ENCODE measurements around the gene SRGAP1.
A peak's percentile ranks its signal among the peaks of the same experiment; 100 is the strongest.

SRGAP1 gene

DNA sequence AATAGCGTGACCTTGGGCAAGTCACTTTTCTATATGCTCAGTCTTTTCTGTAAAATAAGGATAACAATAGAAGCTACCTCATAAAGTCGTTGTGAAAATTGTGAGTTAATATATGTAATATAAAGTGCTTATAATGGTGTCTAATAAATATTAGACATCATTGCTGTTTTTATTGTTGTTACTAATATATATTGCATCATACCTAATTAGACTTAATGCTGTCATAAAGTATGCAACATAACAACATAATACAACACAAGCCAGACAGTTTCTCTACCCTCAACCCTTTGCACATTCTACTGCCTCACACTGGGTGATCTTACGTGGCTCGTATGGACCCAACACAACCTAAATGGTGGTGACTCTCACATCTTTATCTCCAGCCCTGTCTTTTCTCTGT, 240.7 kb downstream of the SRGAP1 start:
- Mint-ChIP-seq H3K4me1 (peaks cover 2 to 9% of the 10 kb centered on the region in 2 donors), H3K4me3 (no peak overlapping the region), H3K27ac (no peak overlapping the region), H3K27me3 (peaks cover 0 to 3% of the 10 kb centered on the region in 2 donors), H3K9me3 (no peaks in the 10 kb centered on the region), H3K36me3 (no peaks in the 10 kb centered on the region)
- ATAC-seq (replicated peaks) (no peak), DNase-seq (no peak)

GRCh38 chr12:64085996-64086395, 241.5 kb downstream of the SRGAP1 start:
- H3K36me3 Mint-ChIP-seq, result no peaks in the 10 kb centered on the region
- ATAC-seq (replicated peaks), result no peak

DNA sequence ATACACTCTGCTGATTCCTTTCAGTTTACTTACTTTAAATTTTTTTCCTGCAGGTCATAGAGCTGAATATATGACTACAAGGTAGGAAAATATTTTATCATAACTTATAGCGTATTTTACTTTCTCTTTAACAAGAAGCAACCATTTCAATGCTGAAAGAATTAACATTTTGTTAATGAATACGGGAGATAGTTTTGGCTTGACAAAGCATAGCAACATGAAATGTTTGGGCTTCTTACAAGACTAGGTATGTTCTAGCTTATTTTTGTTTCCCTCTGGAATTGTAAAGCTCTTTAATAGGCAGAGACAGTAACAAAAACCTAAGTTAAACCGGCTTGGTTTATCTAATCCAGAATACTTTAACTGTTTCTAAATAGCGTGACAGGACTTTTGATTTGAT, 242.4 kb downstream of the SRGAP1 start:
- DNase-seq (no peak), ATAC-seq (replicated peaks) (no peak)
- no peaks in the 10 kb centered on the region for H3K9me3 Mint-ChIP-seq
- H3K27ac Mint-ChIP-seq, result no peak overlapping the region
- H3K36me3 Mint-ChIP-seq, result no peaks in the 10 kb centered on the region
- H3K4me3 Mint-ChIP-seq, result no peak overlapping the region
- peaks cover 0 to 3% of the 10 kb centered on the region in 2 donors for H3K27me3 Mint-ChIP-seq
- H3K4me1 Mint-ChIP-seq, result peaks cover 2 to 9% of the 10 kb centered on the region in 2 donors

More at GRCh38 chr12:64085996-64086395, 241.5 kb downstream of the SRGAP1 start:
- Mint-ChIP-seq H3K9me3 (no peaks in the 10 kb centered on the region), H3K27ac (no peak overlapping the region), H3K27me3 (peaks cover 0 to 3% of the 10 kb centered on the region in 2 donors), H3K4me1 (peaks cover 2 to 9% of the 10 kb centered on the region in 2 donors), H3K4me3 (no peak overlapping the region)
- no peak for DNase-seq

DNA sequence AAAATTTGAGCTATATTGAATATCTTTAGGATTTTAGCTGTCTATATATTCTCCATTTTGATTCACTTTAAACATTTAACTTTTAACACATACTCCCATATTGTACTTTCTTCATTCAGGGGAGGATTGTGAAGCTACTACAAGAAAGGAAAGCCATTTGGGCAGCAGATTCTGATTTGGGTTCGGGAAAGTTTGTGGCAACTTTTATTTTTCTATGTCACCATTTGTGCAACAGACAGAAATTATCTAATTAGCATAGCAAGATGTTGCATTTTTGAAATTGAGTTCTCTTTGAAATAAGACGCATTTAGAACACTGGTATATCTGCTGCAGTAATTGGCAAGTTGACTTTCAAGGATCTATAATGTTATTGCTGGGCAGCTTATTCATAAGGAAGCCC, 243.3 kb downstream of the SRGAP1 start:
- Mint-ChIP-seq H3K4me1 (peaks cover 2 to 9% of the 10 kb centered on the region in 2 donors), H3K4me3 (no peak overlapping the region), H3K36me3 (no peaks in the 10 kb centered on the region), H3K9me3 (no peaks in the 10 kb centered on the region), H3K27ac (no peak overlapping the region), H3K27me3 (peaks cover 0 to 3% of the 10 kb centered on the region in 2 donors)
- no peak for DNase-seq
- no peak for ATAC-seq (replicated peaks)

DNA sequence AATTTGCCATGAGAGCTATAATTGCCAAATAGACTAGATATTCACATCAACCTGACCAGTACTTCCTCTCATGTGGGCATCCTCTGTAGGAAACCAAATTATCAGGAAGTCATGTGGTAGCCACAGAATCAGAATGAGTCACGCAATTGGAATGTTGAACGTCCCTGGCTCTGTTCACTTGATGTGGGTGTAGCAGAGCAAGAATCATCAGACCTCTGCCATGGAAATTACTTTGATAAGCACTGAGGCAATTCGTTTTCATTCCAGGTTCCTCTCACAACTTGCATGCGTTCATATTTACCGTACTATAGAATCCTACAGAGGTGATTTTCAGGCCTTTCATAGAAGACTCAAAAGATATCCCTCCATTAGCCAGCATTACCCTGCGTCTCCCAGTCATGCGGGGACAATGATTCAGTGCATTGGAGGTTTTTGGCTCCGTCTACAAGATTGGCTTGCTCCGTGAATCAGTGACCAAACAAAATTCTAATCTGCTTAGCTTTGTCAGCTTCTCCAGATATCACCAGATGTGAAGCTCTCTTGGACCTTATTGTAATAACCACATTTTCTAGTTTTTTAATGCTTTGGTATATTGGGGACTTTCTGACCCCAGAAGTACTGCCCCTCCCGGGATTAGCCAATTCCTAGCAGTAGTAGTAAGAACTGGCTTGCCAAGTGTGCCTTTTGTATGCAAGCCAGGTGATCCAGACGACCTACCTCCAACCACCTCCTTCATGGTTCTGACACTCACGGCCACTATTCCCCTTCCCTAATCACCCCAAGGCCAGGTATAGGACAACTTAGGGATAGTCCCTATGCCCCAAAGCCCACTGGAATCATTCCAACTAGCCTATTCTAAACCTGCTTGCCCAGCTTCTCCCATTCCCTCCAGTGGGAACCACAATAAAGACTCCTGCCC, 244.2 kb downstream of the SRGAP1 start:
- no peak overlapping the region for H3K27ac Mint-ChIP-seq
- no peak for DNase-seq
- ATAC-seq (replicated peaks), result peak; percentile 27 to 38

DNA sequence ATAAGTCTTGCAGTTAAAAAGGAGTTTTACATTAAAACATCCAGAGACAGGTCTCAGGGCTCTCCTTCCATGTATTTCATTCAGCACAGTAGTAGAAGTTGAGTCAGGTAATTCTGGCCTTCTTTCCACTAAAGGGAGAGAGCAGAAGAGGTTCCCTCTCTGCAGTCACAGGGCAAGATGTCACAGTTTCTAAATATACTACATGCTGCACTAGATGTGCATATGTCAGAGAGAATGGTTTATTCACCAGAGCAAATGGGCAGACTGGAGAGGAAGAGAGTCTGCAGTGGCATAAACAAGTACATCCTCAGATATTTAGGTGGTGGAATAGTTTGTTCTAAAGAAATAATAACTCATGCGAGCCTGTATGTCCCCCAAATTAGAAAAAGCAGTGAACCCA, 245.5 kb downstream of the SRGAP1 start:
- ATAC-seq (replicated peaks) (no peak), DNase-seq (no peak)
- no peak overlapping the region for H3K4me3 Mint-ChIP-seq

More for the DNA sequence above, 244.2 kb downstream of the SRGAP1 start:
- Mint-ChIP-seq H3K4me1 (peaks cover 2 to 9% of the 10 kb centered on the region in 2 donors), H3K9me3 (no peaks in the 10 kb centered on the region), H3K36me3 (no peaks in the 10 kb centered on the region), H3K27me3 (peaks cover 0 to 3% of the 10 kb centered on the region in 2 donors), H3K4me3 (no peak overlapping the region)

DNA sequence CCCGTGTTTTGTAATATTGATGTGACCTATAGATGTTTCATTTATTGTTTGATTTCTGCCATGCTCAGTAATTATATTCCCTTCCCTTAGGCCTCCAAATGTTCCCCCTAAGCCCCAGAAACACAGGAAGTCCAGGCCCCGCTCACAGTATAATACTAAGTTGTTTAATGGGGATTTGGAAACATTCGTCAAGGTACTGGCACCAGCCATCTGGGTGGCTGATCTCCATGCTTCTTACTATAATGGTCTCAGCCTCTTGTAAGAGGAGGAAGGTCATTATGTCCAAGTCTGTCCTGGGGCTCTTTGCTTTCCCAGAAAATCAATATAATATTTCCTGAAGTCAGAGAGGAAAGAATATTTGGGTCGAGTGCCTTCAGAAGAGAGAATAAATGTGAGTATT, 246.7 kb downstream of the SRGAP1 start:
- Mint-ChIP-seq H3K4me1 (peaks cover 2 to 9% of the 10 kb centered on the region in 2 donors), H3K27me3 (peaks cover 0 to 3% of the 10 kb centered on the region in 2 donors), H3K27ac (no peak overlapping the region), H3K36me3 (no peaks in the 10 kb centered on the region), H3K9me3 (no peaks in the 10 kb centered on the region), H3K4me3 (no peak overlapping the region)
- no peak for ATAC-seq (replicated peaks)
- no peak for DNase-seq

More for the DNA sequence above, 245.5 kb downstream of the SRGAP1 start:
- H3K27me3 Mint-ChIP-seq, result peaks cover 0 to 3% of the 10 kb centered on the region in 2 donors
- no peak overlapping the region for H3K27ac Mint-ChIP-seq
- H3K4me1 Mint-ChIP-seq, result peaks cover 2 to 9% of the 10 kb centered on the region in 2 donors
- no peaks in the 10 kb centered on the region for H3K36me3 Mint-ChIP-seq
- H3K9me3 Mint-ChIP-seq, result no peaks in the 10 kb centered on the region

GRCh38 chr12:64092507-64093196, 248.2 kb downstream of the SRGAP1 start:
- no peak overlapping the region for H3K4me3 Mint-ChIP-seq
- no peak overlapping the region for H3K27ac Mint-ChIP-seq
- H3K4me1 Mint-ChIP-seq, result peaks cover 2 to 9% of the 10 kb centered on the region in 2 donors
- ATAC-seq (replicated peaks) (no peak), DNase-seq (no peak)
- H3K9me3 Mint-ChIP-seq, result no peaks in the 10 kb centered on the region
- H3K36me3 Mint-ChIP-seq, result no peaks in the 10 kb centered on the region
- peaks cover 0 to 3% of the 10 kb centered on the region in 2 donors for H3K27me3 Mint-ChIP-seq

DNA sequence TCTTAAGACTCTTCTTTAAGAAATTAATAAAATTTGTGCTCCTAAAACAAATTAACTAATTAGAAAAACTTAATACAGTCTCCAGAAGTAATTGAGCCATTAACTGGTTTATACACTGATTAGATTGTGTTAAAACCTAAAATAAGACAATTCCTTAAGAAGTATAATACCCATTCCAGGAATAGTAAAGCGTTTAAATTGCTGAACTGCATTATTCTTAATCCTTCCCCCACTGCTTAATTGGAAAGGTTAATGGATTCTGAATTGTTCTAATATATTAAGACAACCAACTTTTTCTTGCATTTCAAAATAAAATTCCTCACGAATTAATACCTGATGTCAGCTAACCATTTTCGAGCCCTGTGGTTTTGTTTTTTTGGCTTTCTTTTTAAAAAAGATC, 249.2 kb downstream of the SRGAP1 start:
- DNase-seq (no peak), ATAC-seq (replicated peaks) (no peak)
- H3K9me3 Mint-ChIP-seq, result no peaks in the 10 kb centered on the region
- peaks cover 5 to 9% of the 10 kb centered on the region in 2 donors for H3K27me3 Mint-ChIP-seq
- H3K27ac Mint-ChIP-seq, result no peak overlapping the region
- H3K4me1 Mint-ChIP-seq, result peaks cover 0 to 2% of the 10 kb centered on the region in 2 donors
- no peaks in the 10 kb centered on the region for H3K36me3 Mint-ChIP-seq
- no peak overlapping the region for H3K4me3 Mint-ChIP-seq

GRCh38 chr12:64097366-64098105, 253.0 kb downstream of the SRGAP1 start:
- Mint-ChIP-seq H3K27me3 (peaks cover 3 to 14% of the 10 kb centered on the region in 2 donors), H3K4me3 (no peak overlapping the region), H3K27ac (no peak overlapping the region), H3K36me3 (no peaks in the 10 kb centered on the region), H3K9me3 (no peaks in the 10 kb centered on the region), H3K4me1 (no peaks in the 10 kb centered on the region)
- ATAC-seq (replicated peaks) (no peak), DNase-seq (no peak)

DNA sequence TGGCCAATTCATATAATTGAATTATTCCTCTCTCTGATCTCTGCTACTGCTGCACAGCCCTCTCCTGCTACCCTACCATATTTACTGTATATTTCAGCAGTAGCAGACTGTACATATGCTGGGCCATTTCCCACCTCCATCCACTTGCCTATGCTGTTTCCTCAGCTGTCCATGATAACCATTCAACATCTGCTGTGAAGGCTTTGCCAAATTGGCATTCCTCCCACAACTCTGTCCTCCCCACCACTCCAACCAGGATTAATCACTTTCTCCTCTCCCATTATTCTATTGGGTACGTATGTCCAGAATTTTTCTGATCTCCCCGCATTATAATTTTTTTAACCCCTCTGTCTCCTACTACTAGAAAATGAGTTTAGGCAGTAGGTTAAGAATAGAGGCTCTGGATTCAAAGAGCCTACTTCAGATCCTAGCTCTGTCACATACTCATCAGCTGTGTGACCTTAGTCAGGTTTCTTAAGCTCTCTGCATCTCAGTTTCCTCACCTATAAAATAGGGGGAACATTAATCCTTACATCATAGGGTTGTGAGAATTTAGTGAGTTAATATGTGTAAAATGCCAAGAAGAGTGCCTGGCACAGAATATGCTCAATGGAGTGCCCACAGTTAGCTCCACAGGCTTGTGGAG, 254.3 kb downstream of the SRGAP1 start:
- no peak overlapping the region for H3K4me3 Mint-ChIP-seq
- no peaks in the 10 kb centered on the region for H3K4me1 Mint-ChIP-seq
- H3K27ac Mint-ChIP-seq, result no peak overlapping the region
- ATAC-seq (replicated peaks), result no peak
- DNase-seq, result no peak
- H3K9me3 Mint-ChIP-seq, result no peaks in the 10 kb centered on the region
- no peaks in the 10 kb centered on the region for H3K36me3 Mint-ChIP-seq
- peaks cover 3 to 14% of the 10 kb centered on the region in 2 donors for H3K27me3 Mint-ChIP-seq

DNA sequence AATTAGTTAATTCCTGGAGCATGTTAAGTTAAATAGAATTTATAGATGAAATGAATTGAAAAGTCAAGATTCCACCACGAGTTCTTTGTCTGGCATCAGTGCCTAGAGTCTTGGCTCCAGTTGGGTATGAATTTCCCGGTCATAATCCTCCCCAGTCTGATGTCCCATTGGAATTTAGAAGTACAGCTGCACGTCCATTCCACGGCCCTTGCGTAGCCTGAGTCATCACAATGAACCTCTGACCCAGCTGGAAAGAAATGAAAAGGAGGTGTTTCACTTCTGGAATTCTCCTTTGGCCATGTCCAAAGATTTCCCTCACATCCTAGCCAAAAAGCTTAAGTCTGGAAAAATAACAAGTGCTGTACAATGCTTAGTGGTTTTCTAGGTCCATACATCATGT, 254.9 kb downstream of the SRGAP1 start:
- no peaks in the 10 kb centered on the region for H3K9me3 Mint-ChIP-seq
- H3K4me3 Mint-ChIP-seq, result no peak overlapping the region
- DNase-seq (no peak), ATAC-seq (replicated peaks) (no peak)
- peaks cover 3 to 14% of the 10 kb centered on the region in 2 donors for H3K27me3 Mint-ChIP-seq
- H3K4me1 Mint-ChIP-seq, result no peaks in the 10 kb centered on the region
- no peaks in the 10 kb centered on the region for H3K36me3 Mint-ChIP-seq
- no peak overlapping the region for H3K27ac Mint-ChIP-seq

DNA sequence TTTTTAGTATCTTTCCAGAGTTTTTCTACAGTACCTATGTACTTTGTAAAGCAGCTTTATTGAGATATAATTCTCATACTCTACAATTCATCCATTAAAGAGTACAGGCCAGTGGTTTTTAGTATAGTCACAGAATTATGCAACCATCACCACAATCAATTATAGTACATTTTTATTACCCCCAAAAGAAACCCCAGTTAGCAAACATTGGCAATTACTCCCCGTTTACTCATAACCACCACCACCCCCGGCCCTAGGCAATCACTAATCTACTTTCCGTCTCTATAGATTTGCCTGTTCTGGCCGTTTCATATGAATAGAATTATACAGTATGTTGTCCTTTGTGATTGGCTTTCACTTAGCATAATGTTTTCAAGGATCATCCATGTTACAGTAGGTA, 257.8 kb downstream of the SRGAP1 start:
- Mint-ChIP-seq H3K4me1 (no peaks in the 10 kb centered on the region), H3K27ac (no peak overlapping the region), H3K9me3 (no peaks in the 10 kb centered on the region), H3K36me3 (no peaks in the 10 kb centered on the region), H3K27me3 (peaks cover 3 to 14% of the 10 kb centered on the region in 2 donors), H3K4me3 (no peak overlapping the region)
- DNase-seq (no peak), ATAC-seq (replicated peaks) (no peak)
